T-helper 22 cell (primary cell): ENCODE measurements around the gene MTHFSD.

Experiments
- DNase-seq: peaks from one replicate; pipeline ENCODE4 v3.0.0-alpha.2; 2020; ENCODE audit warnings: low read depth

MTHFSD gene

GRCh38 chr16:86550281-86550680 is 4.8 kb downstream of the MTHFSD start:
- DNase-seq: no peak

DNA sequence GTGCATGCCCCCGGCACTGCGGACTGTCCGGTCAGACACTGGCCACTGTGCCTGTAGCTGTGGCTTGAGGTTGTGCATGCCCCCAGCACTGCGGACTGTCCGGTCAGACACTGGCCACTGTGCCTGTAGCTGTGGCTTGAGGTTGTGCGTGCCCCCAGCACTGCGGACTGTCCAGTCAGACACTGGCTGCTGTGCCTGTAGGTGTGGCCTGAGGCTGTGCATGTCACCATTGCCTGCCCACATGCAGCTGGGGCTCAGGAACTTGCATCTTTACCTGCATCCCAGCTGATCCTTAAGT is 5.2 kb downstream of the MTHFSD start:
- no peak for DNase-seq

DNA sequence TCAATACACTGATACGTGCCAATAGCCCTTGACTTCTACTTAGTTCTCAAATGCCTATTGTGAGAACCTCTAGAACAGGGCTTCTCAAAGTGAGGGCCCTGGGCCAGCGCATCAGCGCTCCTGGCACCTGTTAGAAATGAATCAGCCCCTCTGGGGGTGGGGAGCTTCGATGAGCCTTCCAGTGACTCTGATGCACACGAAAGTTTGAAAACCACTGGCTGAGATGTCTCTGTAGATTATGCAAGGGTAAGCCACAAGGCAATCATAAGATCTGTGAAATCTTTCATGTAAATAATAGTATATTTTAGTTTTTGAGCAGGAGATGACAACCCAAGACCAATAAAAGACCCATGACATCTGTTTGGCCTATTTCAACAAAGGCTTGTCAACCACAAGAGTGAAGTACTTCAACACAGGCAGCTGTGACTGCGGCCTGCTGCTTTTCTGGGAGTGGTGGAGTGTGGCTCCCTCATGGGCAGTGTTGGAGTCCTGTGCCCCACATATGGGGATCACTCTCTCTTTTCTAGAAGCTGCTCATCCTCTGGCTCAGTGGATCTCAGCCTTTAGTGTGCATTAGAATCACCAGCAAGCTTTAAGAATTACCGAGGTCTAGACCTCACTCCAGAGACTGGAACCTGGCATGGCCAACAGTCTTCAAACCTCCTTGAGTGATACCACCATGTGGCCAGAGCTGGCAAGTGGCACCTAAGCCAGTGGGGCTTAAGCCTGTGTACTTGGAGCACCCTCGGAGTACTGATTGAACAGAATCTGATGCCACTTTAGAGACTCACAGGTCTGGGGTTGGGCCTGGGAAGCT is 5.8 kb downstream of the MTHFSD start:
- no peak for DNase-seq

- no peak for DNase-seq
Observed at GRCh38 chr16:86547286-86547685, 7.7 kb downstream of the MTHFSD start.

GRCh38 chr16:86546638-86547013 is 8.4 kb downstream of the MTHFSD start:
- no peak for DNase-seq

GRCh38 chr16:86545954-86546637 is 8.9 kb downstream of the MTHFSD start:
- DNase-seq: no peak

- DNase-seq: no peak
Observed at GRCh38 chr16:86545481-86545880, 9.6 kb downstream of the MTHFSD start.

GRCh38 chr16:86542756-86543750 is 12.0 kb downstream of the MTHFSD start:
- no peak for DNase-seq

DNA sequence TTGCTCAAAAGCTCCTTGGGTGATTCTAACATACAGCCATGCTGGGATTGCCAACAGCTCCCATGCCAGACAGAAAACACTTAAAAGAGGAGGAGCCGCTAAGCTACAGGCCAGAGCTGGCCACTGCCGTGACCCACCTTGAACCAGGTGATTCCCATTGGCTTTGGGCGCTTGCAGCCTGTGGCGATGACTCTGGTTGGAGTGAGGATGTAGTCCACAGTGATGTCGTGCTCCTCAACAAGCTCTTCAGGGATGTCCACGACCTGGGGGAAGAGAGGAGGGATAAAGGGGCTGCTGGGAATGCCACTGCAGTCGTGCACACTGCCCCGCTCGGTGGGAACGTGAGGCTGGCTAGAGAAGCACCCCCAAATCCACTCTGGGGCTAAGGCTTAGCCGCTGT is 13.5 kb downstream of the MTHFSD start:
- DNase-seq: no peak

DNA sequence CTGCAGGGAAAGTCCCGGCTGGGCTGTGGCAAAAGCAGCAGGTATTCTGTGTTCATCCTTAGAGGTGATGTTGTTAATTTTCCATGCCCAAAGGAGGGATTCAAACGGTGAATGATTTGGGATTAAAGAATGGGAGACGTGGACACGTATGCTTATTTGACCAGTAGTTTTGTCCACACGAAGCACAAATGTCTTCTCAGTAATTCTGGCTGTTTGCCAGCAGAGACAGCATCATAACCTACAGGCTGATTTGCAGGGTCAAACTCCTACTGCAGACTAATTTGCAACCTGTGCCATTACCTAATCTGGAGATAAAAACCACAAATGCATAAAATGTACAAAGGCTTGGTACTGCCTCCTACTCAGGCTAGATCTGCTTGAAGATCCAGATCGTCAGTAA is 14.1 kb downstream of the MTHFSD start:
- DNase-seq: no peak

DNA sequence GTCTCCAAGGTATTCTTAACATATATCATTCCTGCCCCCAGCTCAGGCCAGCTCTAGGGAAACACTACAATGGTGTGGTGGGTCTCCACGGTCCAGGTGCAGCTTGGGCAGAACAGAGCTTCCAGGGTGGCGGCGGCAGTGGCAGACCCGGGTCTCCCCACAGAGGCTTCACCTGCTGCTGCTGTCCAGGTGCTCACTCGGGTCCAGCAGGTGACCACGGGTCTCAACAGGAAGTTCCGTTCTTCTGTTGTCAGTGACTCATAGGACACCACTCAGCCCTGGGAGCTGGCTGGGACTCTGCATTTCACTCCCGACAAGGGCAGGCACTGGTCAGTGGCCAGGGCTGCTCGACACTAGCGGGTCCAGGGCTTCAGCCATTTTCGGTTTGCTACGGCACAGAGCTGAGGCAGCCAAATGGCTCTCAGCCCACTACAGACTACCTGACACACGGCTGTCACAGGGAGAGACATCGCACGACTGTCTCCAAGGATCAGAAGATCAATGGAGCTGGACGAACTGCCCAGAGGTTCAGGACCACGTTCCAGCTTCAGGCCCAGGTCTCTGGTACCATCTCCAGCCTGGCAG is 16.7 kb downstream of the MTHFSD start:
- DNase-seq: no peak

DNA sequence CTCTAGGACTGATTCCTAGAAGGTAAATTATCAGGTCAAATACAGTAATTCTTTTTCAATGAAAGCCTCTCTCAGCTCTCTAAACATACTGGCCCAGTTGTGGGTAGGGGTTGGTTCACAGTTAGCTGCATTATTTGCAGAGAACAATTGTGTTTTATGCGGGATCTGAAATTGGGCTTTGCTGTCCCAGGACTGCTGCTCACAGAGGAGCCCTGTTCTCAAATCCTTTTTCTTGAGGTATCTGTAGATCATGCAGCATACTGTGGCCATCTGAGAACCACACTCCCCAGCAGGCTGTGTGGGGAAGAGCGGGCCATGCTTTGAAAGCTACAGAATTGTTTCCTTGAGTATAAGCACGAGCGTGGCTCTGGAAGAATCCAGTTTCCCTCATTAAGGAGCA is 17.5 kb downstream of the MTHFSD start:
- no peak for DNase-seq

- DNase-seq: no peak
Observed at GRCh38 chr16:86536621-86537020, 18.4 kb downstream of the MTHFSD start.

DNA sequence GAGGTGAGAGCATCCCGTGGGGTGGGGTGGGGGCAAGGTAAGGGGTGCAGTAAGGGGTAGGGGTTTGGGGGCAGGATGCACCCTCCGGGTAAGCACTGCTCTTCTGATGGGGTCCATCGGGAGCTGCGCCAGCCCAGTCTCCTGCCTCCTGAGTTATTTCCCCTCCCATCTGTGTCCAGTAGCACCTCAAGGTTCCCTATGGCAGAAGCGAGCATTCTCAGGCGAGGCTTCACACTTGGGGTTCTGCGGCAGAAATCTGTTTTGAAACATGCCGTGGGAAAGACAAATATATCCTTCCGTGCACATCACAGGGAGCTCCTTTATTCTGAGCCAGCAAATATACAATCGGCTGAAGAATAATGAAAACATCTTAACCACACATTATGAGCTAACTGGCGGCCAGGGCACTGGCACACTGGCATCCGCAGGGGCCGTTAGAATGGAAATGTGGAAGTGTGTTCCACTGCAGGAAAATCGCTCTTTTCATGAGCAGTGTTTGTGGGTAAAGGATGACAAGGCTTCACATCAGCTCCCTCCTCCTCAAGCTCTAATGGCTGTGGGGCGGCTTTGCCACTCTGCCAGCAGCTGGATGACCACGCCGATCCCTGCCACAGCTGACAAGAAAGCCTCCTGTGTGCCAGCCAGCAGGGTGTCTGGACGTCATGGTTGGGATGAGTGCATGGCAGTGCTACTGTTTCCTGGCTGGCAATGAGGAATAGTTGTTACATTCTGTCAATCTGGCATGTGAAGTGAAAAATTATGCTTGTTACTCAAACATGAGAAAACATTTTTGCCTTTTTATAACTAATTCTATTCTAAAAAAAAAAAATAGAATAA is 20.0 kb downstream of the MTHFSD start:
- DNase-seq: no peak

DNA sequence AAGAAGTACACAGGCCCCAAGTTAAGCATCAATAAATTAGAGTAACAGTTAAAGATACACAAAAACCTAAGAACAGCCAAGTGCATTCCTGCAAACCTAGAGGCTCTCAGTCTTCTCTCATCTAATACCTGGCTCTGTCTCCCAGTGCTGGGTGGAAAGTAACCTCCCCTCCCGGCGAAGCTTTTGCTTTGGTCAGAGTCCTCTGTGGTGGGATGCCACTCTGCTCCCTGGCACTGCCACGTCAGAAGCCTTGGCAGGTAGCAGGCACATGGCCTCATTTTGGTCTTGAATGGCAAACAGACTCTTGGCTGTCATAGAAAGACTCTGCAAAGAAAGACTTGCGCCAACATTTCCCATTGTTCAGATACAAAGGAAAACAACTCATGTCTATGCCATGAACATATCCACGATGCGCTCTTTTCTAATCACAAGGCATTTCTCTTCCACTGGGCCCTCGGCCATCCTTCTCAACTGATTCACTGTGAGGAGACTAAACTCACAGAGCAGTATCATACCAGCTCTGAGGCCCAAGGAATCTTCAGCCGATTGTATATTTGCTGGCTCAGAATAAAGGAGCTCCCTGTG is 21.2 kb downstream of the MTHFSD start:
- DNase-seq: no peak

DNA sequence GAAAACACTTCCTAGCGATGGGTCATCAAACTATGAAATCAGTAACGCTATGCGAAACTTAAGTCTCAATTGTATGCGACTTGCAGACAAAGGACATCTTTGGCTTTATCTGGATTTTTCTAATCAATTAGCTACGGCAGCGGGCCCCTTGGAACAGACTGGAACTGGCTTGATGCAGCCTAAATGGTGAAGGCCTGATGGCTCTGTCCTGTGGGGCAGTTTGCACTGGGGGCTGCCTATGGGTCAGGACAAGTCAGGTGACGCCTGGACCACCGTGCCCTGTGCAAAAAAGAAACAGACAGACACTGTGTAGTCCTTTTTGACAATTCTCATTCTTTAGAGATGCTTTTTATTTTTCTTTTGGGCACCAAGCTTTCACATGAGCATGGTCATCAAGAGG is 22.0 kb downstream of the MTHFSD start:
- no peak for DNase-seq

DNA sequence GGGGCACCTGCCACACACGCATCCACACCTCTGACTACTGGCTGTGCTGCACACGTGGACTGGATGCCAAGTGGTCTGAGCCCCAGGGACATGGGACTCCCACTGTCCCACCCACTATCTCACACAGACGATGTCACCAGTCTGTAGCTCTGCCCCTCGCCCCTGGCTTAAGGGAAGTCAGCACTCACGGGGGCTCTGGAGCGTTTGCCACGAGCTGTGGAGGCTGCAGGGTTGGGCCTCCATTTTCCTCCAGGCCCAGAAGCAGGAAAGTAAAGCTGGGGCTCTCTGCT is 22.6 kb downstream of the MTHFSD start:
- DNase-seq: no peak

DNA sequence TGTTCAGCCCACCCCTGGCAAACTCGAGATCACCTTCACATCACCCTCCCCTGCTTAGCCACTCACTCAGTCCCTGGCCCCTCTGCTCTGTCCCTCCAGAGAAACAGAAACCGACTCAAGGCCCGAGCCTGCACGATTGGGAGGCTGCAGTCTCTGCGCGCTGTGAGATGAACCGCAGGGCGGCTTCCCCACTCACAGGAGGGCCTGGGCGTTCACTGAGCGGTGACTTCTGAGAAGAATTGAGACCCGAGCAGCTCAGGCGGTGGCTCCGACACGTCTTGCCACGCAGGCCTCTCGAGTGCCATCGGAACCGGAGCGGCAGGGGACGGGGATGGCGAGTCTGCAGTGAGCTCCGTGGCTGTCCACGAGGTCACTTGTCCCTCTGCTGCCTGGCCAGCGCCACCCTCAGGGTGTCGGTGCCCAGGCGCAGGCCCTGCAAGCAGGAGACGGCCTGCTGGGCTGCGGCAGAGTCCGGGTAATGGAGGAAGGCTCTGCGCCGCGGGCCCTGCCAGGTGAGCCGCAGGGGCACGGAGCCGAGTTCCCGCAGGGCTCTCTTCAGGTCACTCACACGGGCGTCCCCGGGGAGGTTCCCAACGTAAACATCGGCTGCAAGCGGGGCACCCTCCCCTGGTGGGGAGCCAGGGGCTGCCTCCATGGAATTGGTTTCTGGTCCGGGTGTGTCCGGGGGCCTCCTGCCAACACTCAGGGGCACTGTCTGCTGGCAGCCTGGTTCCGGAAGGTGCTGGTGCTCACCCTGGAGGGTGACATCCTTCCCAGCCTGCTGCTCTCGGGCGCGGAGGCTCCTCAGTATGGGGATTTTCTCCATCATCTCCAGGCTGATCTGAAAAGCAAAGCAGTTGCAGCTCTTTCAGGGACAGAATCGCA is 23.2 kb downstream of the MTHFSD start:
- no peak for DNase-seq

- no peak for DNase-seq
Observed at GRCh38 chr16:86531191-86531545, 23.9 kb downstream of the MTHFSD start.
